Adrenal gland (tissue), 5 donors: Measurements from ENCODE around the gene ETV1.

Experiments
- POLR2A ChIP-seq, 2 donors: fragments of 450-650 bp; IDR thresholded peaks; one replicate each; pipeline ENCODE4 v1.6.1; 2017; ENCODE audit warnings: antibody characterized with exemption in 2 of 2, mild to moderate bottlenecking in 2 of 2, moderate library complexity in 1 of 2
- TF ChIP-seq, protein P1 (sequence below), 6 experiments: fragments of 450-650 bp in 4 of 6; fragments of 200-600 bp in 2 of 6; sonication (generic) in 1 of 6; IDR thresholded peaks; 1 replicate in 5 of 6; 2 replicates in 1 of 6; pipeline versions ENCODE4 v1.5.1 to v1.8.0; 2016 to 2021; ENCODE audit warnings: antibody characterized with exemption in 6 of 6, mild to moderate bottlenecking in 2 of 6, moderate library complexity in 1 of 6
- donor health status: DM: no; HTN: no; CAD: no.

DNA sequence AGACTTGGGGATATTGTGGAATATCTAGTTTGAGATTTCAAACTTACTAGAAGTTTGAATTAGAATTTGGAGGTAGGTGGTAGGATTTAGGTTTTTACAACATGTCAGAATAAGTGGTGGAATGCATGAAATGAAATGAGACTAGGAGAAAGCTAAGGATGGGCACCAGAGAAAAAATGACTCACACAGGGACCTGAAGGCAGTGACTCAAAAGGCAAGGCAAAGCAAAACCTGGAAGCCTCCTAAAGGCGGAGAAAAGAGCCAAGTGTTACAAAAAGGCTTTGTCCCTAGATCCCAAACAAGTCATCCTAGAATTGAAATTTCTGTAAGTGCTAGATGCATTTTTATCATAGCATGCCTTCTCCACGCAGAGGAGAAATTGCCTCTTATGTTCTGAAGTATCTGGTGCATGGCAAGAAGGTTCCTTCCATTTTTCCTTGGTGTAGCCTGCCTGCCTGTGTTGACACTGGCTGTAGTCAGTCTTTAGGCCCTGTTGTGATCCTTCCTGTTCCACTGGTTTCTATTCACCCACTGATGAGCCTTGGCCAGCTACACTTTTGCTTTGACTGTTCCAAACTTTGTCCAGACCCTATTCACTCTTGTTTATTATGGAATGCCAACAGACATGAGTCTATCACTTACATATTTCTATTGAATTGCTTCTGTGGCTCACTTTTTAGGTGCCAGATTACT lies 109.3 kb downstream of the ETV1 start:
- TF ChIP-seq, protein P1, sequence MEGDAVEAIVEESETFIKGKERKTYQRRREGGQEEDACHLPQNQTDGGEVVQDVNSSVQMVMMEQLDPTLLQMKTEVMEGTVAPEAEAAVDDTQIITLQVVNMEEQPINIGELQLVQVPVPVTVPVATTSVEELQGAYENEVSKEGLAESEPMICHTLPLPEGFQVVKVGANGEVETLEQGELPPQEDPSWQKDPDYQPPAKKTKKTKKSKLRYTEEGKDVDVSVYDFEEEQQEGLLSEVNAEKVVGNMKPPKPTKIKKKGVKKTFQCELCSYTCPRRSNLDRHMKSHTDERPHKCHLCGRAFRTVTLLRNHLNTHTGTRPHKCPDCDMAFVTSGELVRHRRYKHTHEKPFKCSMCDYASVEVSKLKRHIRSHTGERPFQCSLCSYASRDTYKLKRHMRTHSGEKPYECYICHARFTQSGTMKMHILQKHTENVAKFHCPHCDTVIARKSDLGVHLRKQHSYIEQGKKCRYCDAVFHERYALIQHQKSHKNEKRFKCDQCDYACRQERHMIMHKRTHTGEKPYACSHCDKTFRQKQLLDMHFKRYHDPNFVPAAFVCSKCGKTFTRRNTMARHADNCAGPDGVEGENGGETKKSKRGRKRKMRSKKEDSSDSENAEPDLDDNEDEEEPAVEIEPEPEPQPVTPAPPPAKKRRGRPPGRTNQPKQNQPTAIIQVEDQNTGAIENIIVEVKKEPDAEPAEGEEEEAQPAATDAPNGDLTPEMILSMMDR (IDR thresholded peaks at IDR 0.05), result no peak
- TF ChIP-seq POLR2A (IDR thresholded peaks at IDR 0.05), result no peak
